Measurements from ENCODE around the gene TBX18.

DNA sequence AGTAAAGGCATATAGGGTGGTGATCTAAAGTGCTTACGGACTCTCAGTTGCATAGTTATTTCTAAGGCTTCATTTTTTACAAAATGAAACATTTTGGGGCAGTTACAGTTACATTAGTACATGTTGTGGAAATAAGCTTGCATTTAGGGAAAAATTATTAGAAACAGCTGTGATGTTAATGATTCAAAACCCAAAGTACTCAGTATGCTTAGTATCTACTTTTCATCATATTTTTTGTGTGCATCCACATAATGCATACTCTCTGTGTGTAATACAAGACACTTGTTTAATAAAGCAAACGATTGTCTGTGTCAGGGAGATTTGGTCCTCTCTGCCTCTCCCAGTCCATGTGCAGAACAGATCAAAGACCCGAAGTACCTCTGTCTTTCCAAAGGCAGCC, 11.4 kb upstream of the TBX18 start:
- TF ChIP-seq, protein P1, sequence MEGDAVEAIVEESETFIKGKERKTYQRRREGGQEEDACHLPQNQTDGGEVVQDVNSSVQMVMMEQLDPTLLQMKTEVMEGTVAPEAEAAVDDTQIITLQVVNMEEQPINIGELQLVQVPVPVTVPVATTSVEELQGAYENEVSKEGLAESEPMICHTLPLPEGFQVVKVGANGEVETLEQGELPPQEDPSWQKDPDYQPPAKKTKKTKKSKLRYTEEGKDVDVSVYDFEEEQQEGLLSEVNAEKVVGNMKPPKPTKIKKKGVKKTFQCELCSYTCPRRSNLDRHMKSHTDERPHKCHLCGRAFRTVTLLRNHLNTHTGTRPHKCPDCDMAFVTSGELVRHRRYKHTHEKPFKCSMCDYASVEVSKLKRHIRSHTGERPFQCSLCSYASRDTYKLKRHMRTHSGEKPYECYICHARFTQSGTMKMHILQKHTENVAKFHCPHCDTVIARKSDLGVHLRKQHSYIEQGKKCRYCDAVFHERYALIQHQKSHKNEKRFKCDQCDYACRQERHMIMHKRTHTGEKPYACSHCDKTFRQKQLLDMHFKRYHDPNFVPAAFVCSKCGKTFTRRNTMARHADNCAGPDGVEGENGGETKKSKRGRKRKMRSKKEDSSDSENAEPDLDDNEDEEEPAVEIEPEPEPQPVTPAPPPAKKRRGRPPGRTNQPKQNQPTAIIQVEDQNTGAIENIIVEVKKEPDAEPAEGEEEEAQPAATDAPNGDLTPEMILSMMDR (conservative IDR thresholded peaks at IDR 0.05) = no peak
- no peak for TF ChIP-seq ZFX (IDR thresholded peaks at IDR 0.05)

Measured in C4-2B (cell line).